ENCODE measurements around the gene CDC42EP5.

- no peak for TF ChIP-seq CTCF (IDR thresholded peaks at IDR 0.05 in 2 of 3, conservative IDR thresholded peaks at IDR 0.05 in 1 of 3; ENCODE audit: control insufficient read depth in 2 of 3, extremely low read depth in 1 of 3, insufficient read depth in 1 of 3, low read depth in 3 of 3, low read length in 3 of 3)
- TF ChIP-seq ELK1 (IDR thresholded peaks at IDR 0.05; ENCODE audit: low read depth, low read length), result no peak
- TF ChIP-seq EP300 (IDR thresholded peaks at IDR 0.05; ENCODE audit: borderline replicate concordance in 1 of 2, control insufficient read depth in 1 of 2, low read depth in 2 of 2, low read length in 2 of 2), result no peak
- TF ChIP-seq POU2F2 (IDR thresholded peaks at IDR 0.05; ENCODE audit: borderline replicate concordance, low read depth, low read length), result no peak
- no peak for TF ChIP-seq MXI1 (IDR thresholded peaks at IDR 0.05; ENCODE audit: low read depth, low read length)
- TF ChIP-seq RFX5 (IDR thresholded peaks at IDR 0.05; ENCODE audit: low read depth, low read length), result no peak
- no peak for TF ChIP-seq POLR2AphosphoS2 (IDR thresholded peaks at IDR 0.05; ENCODE audit: low read depth, low read length)
- TF ChIP-seq CHD2 (IDR thresholded peaks at IDR 0.05; ENCODE audit: borderline replicate concordance, low read depth, low read length), result no peak
These were observed 38.3 kb downstream of the CDC42EP5 start for GRCh38 chr19:54434873-54435214.

Data from GM12878 (cell line).